GM19455 (cell line): Measurements from ENCODE around the gene EGLN1.
A peak's percentile ranks its signal among the peaks of the same experiment; 100 is the strongest.

Source experiments
- ATAC-seq: cut with Tn5 transposase; IDR thresholded peaks from one replicate; pipeline ENCODE4 v1.9.1; 2021; ENCODE audit not compliant: unreplicated experiment

EGLN1 gene

GRCh38 chr1:231422798-231423309, 767 bp upstream of the EGLN1 start:
- ATAC-seq = no peak

GRCh38 chr1:231421546-231421970, 529 bp downstream of the EGLN1 start:
- peak; percentile 48 for ATAC-seq

- peak; percentile 1 for ATAC-seq
Observed at GRCh38 chr1:231420959-231421545, 1.0 kb downstream of the EGLN1 start.

- no peak for ATAC-seq
Observed at GRCh38 chr1:231420299-231420958, 1.7 kb downstream of the EGLN1 start.

- no peak for ATAC-seq
Observed at GRCh38 chr1:231419738-231420298, 2.3 kb downstream of the EGLN1 start.

GRCh38 chr1:231419147-231419546, 2.9 kb downstream of the EGLN1 start:
- no peak for ATAC-seq

GRCh38 chr1:231418741-231419107, 3.4 kb downstream of the EGLN1 start:
- no peak for ATAC-seq

- ATAC-seq = no peak
Observed at GRCh38 chr1:231418101-231418740, 3.9 kb downstream of the EGLN1 start.

GRCh38 chr1:231417513-231417912, 4.6 kb downstream of the EGLN1 start:
- no peak for ATAC-seq

GRCh38 chr1:231416901-231417300, 5.2 kb downstream of the EGLN1 start:
- ATAC-seq = no peak

- ATAC-seq = no peak
Observed at GRCh38 chr1:231415018-231415583, 7.0 kb downstream of the EGLN1 start.

GRCh38 chr1:231414260-231415016, 7.6 kb downstream of the EGLN1 start:
- ATAC-seq = no peak

- no peak for ATAC-seq
Observed at GRCh38 chr1:231413749-231414082, 8.4 kb downstream of the EGLN1 start.

GRCh38 chr1:231411036-231411531, 11.0 kb downstream of the EGLN1 start:
- ATAC-seq = no peak

GRCh38 chr1:231410036-231410612, 12.0 kb downstream of the EGLN1 start:
- ATAC-seq = no peak

GRCh38 chr1:231408528-231409094, 13.5 kb downstream of the EGLN1 start:
- ATAC-seq = no peak

- no peak for ATAC-seq
Observed at GRCh38 chr1:231407547-231408396, 14.3 kb downstream of the EGLN1 start.

GRCh38 chr1:231407049-231407448, 15.0 kb downstream of the EGLN1 start:
- ATAC-seq = no peak

- no peak for ATAC-seq
Observed at GRCh38 chr1:231404318-231404717, 17.8 kb downstream of the EGLN1 start.
